GM21825 (cell line): ENCODE measurements around the gene DNAH12.
"Not testable (repeated sequence)": the region's sequence is repeated elsewhere in the genome, so short reads cannot be mapped to it uniquely, and the experiment has no call there.

ENCODE experiments used
- ATAC-seq: cut with Tn5 transposase; IDR thresholded peaks from one replicate; pipeline ENCODE4 v1.9.1; 2021; ENCODE audit warnings: mild to moderate bottlenecking, moderate library complexity; ENCODE audit not compliant: unreplicated experiment

Gene DNAH12

GRCh38 chr3:57545636-57546268, 1.6 kb upstream of the DNAH12 start:
- no peak for ATAC-seq

- no peak for ATAC-seq
Measured at GRCh38 chr3:57538465-57538864, 5.7 kb downstream of the DNAH12 start.

GRCh38 chr3:57530071-57530608, 14.0 kb downstream of the DNAH12 start:
- ATAC-seq, result no peak

GRCh38 chr3:57518276-57518915, 25.7 kb downstream of the DNAH12 start:
- ATAC-seq, result no peak

- ATAC-seq, result no peak
Measured at GRCh38 chr3:57512166-57512565, 32.0 kb downstream of the DNAH12 start.

GRCh38 chr3:57505901-57506300, 38.2 kb downstream of the DNAH12 start:
- ATAC-seq, result no peak

- no peak for ATAC-seq
Measured at GRCh38 chr3:57500506-57500905, 43.6 kb downstream of the DNAH12 start.

- no peak for ATAC-seq
Measured at GRCh38 chr3:57497904-57498303, 46.2 kb downstream of the DNAH12 start.

- ATAC-seq, result no peak
Measured at GRCh38 chr3:57484563-57484962, 59.6 kb downstream of the DNAH12 start.

GRCh38 chr3:57477193-57477592, 67.0 kb downstream of the DNAH12 start:
- ATAC-seq, result not testable (repeated sequence)

GRCh38 chr3:57464801-57465200, 79.3 kb downstream of the DNAH12 start:
- no peak for ATAC-seq

- ATAC-seq, result no peak
Measured at GRCh38 chr3:57464011-57464410, 80.1 kb downstream of the DNAH12 start.

GRCh38 chr3:57451150-57451846, 92.8 kb downstream of the DNAH12 start:
- ATAC-seq, result no peak

GRCh38 chr3:57449276-57449847, 94.8 kb downstream of the DNAH12 start:
- ATAC-seq, result not testable (repeated sequence)

GRCh38 chr3:57448489-57448888, 95.7 kb downstream of the DNAH12 start:
- not testable (repeated sequence) for ATAC-seq

GRCh38 chr3:57446318-57446841, 97.8 kb downstream of the DNAH12 start:
- no peak for ATAC-seq

GRCh38 chr3:57444469-57444868, 99.7 kb downstream of the DNAH12 start:
- no peak for ATAC-seq

- not testable (repeated sequence) for ATAC-seq
Measured at GRCh38 chr3:57440144-57440543, 104.0 kb downstream of the DNAH12 start.

GRCh38 chr3:57438460-57438859, 105.7 kb downstream of the DNAH12 start:
- ATAC-seq, result not testable (repeated sequence)

GRCh38 chr3:57436195-57436761, 107.9 kb downstream of the DNAH12 start:
- no peak for ATAC-seq

- no peak for ATAC-seq
Measured at GRCh38 chr3:57434041-57434440, 110.1 kb downstream of the DNAH12 start.
